Nucleus accumbens (tissue), 56 donors: ENCODE data around the gene CYS1.
"Not testable (repeated sequence)": the region's sequence is repeated elsewhere in the genome, so short reads cannot be mapped to it uniquely, and the experiment has no call there.

Experiments used
- DNase-seq, 56 donors: peaks; one replicate each; lab custom pipeline; 2025; lab: John Stamatoyannopoulos, UW

CYS1 gene

GRCh38 chr2:10095175-10095574 is 15.0 kb upstream of the CYS1 start:
- no peak for DNase-seq

GRCh38 chr2:10094271-10094814 is 14.1 kb upstream of the CYS1 start:
- peak in 1 of 56 donors; percentile 24 for DNase-seq

DNA sequence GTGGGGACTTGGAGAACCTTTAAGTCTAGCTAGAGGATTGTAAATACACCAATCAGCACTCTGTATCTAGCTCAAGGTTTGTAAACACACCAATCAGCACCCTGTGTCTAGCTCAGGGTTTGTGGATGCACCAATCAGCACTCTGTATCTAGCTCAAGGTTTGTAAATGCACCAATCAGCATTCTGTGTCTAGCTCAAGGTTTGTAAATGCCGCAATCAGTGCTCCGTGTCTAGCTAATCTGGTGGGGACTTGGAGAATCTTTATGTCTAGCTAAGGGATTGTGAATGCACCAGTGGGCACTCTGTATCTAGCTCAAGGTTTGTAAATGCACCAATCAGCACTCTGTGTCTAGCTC is 11.7 kb upstream of the CYS1 start:
- not testable (repeated sequence) for DNase-seq

GRCh38 chr2:10091182-10091888 is 11.1 kb upstream of the CYS1 start:
- DNase-seq: no peak

- no peak for DNase-seq
These were observed 9.5 kb upstream of the CYS1 start for GRCh38 chr2:10089565-10090190.

- no peak for DNase-seq
These were observed 7.1 kb upstream of the CYS1 start for GRCh38 chr2:10087360-10087759.

GRCh38 chr2:10086950-10087349 is 6.7 kb upstream of the CYS1 start:
- DNase-seq: no peak

GRCh38 chr2:10085668-10086059 is 5.5 kb upstream of the CYS1 start:
- no peak for DNase-seq

DNA sequence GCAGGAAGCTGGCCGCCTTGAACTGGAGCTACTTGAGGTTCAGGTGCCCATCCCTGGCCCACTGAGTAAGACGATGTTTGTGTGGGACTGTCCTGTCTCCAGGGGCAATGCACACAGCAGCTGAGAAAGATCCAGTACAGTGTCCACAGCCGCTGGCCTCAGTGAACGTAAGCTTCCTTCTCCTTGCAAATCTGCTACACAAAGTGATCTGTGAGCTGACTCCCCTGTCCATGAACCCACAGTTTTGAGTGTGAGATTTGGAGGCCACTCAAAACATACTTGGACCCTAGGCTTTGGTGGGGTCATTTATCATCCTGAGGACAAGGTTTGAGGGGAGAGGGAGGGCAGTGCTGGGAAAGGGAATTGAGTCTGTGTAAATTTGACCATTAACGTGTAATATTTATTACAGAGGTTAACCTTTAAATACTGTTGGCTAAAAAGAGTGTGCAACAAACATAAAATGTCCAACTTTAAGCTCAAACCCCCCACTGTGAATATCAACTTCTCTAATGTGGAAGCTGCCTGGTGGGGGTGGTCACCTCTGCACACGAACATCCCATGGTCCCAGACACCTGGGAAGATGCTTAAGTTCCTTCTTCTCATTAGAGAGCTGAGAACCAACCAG is 4.9 kb upstream of the CYS1 start:
- DNase-seq: no peak

GRCh38 chr2:10084223-10084865 is 4.1 kb upstream of the CYS1 start:
- DNase-seq: no peak

GRCh38 chr2:10083692-10084211 is 3.5 kb upstream of the CYS1 start:
- no peak for DNase-seq

DNA sequence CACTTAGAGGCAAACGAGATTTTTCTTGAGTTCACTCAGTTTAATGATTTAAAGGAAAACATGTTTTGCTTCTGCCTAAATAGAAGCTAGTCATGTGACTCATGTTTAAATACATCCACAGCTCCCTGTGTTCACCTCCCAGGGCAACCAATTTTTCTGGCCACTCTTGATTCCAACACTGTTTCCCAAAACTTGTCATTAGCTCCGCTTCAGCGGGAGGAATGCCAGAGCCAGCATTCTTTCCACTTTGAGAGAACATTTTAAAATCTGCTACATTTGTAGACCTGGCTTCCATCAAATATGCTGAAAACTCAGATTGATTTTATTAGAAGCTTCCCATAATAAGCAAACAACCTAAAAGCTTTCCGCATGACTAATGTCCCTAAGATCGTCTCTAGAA is 2.8 kb upstream of the CYS1 start:
- no peak for DNase-seq

- DNase-seq: peak in 2 of 56 donors; percentile 7 to 46
These were observed 509 bp upstream of the CYS1 start for GRCh38 chr2:10080536-10081304.

DNA sequence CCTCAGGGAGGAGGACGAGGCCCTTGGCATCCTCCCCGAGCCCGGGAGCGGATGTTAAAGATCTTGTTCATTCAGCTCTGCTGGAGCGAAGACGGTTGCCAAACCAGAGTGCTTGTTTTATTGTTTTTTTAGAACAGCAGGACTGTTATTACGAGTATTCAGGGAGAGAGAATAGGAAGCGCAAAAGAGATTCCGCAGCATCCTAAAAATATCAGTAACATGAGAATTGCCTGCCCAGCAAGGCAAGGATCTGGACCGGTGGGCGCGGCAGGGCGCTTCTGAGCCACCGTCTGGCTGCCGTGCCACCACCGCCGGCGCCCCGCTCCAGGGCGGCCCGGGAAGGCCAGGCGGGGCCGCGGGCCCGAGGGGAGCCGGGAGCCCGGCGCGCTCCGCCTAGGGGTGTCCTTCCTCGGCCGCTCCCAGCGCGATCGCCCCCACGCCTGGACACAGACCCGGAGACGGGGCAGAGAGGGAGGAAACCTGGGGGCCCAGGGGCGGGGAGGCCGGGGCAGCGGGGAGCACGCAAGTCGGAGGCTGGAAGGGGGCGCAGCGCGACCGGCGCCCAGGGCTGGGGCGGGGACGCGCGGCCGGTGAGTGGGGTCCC is 843 bp downstream of the CYS1 start:
- DNase-seq: peak in 3 of 56 donors; percentile 35 to 43 (median 37)

- DNase-seq: peak in 5 of 56 donors; percentile 3 to 25 (median 7)
These were observed 1.4 kb downstream of the CYS1 start for GRCh38 chr2:10078704-10079265.

DNA sequence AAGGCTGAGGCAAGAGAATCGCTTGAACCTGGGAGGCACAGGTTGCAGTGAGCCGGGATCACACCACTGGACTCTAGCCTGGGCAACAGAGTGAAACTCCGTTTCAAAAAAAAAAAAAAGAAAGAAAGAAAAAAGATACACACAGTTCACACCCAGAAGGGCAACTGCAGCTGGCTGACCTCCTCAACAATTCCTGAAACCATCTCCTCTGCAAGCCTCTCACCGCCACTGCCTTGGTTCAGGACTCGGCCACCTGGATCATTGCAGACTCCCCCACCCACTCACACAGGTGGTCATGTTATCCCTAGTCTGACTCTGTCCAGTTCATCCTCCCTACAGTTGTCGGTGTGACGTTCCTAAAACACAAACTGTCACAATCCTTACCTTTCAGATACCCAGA is 2.2 kb downstream of the CYS1 start:
- DNase-seq: no peak

DNA sequence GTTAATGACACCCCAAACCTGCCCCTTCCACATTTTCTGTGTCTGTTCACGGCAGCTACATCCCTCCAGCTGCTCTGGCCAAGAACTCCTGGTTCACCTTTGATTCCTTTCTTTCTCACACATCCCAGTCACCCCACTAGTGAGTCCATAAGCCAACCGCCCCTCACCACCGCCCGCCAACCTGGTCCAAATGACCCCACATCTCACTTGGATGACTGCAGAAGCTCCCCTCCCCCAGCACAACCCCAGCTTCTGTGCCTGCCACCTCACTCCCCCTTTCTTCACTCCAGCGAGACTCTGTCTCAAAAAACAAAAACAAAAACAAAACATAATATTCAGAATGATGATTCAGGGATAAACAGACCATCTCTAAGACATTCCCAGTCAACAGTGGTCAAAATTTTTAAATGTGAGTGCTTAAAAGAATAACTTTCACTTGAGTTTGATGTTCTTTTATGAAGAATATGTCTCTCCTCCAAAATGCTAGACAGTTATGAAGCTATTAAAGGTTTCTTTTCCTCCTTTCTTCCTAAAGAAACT is 3.2 kb downstream of the CYS1 start:
- DNase-seq: no peak

DNA sequence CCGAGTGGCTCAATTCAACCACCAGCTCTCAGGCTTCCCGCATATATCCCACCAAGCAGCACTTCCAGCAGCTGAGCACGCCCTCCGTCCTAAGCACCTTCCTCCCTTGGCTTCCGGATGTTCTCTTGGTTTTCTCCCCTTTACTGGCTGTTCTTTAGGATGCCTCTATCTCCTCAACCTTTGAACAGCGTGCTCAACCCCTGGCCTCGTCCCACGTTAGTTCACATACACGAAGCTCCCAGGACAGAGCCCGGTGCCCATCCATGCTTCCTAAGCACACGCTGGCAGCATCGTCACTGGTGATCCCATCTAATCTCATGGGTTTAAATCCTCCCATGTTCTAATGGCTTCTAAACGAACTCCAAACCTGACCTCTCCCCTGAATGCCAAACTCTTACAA is 3.7 kb downstream of the CYS1 start:
- no peak for DNase-seq

DNA sequence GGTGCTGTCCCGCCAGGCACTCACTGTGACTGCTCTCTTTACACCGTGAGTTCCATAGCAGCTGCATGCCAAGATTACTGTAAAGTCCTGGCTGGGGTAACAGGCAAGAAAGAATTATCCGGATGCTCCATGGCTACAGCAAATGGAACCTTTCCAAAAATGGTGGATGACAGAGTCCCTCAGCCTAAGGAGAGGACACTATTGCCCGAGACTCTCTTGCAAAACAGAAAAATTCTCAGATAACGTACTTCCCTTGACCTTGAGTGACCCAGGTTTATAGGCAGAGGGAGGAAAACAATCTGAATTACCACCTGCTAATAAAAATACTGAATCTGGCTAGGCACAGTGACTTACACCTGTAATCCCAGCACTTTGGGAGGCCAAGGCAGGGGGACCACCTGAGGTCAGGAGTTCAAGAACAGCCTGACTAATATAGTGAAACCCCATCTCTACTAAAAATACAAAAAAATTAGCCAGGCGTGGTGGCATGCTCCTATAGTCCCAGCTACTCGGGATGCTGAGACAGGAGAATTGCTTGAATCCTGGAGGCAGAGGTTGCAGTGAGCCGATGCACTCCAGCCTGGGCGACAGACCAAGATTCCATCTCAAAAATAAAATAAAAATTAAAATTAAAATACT is 4.5 kb downstream of the CYS1 start:
- DNase-seq: no peak
